Nephron progenitor cell (in vitro differentiated cells): Measurements from ENCODE around the gene RAP1GAP2.
"Not testable (repeated sequence)": the region's sequence is repeated elsewhere in the genome, so short reads cannot be mapped to it uniquely, and the experiment has no call there.

Experiments used
- DNase-seq: peaks from one replicate; pipeline ENCODE4 v3.0.0; 2021
- H3K27ac Mint-ChIP-seq: 2 replicates; pipeline ENCODE4 v1.8.0; 2021; ENCODE audit warnings: mild to moderate bottlenecking, moderate library complexity, mixed read lengths
- H3K27me3 Mint-ChIP-seq: 2 replicates; pipeline ENCODE4 v1.8.0; 2021; ENCODE audit warnings: mild to moderate bottlenecking, low read depth, mixed read lengths; ENCODE audit not compliant: poor library complexity
- H3K36me3 Mint-ChIP-seq: 2 replicates; pipeline ENCODE4 v1.8.0; 2021; ENCODE audit warnings: low read depth, mixed read lengths
- H3K4me1 Mint-ChIP-seq: 2 replicates; pipeline ENCODE4 v1.8.0; 2021; ENCODE audit warnings: mixed read lengths
- H3K4me3 Mint-ChIP-seq: 2 replicates; pipeline ENCODE4 v1.8.0; 2021; ENCODE audit warnings: mild to moderate bottlenecking, moderate library complexity, mixed read lengths
- H3K9me3 Mint-ChIP-seq: 2 replicates; pipeline ENCODE4 v1.8.0; 2021; ENCODE audit warnings: mild to moderate bottlenecking, moderate library complexity, mixed read lengths
- CTCF ChIP-seq: fragments of 200-600 bp; sonication (generic); IDR thresholded peaks from 2 replicates; pipeline ENCODE4 v1.5.0; 2021; ENCODE audit warnings: antibody characterized with exemption

RAP1GAP2 gene

GRCh38 chr17:3043737-3044365 lies 247.6 kb downstream of the RAP1GAP2 start:
- no peak for DNase-seq

GRCh38 chr17:3046753-3047152 lies 250.5 kb downstream of the RAP1GAP2 start:
- no peak for DNase-seq
- Mint-ChIP-seq H3K9me3 (peaks cover 37% of the 10 kb centered on the region), H3K4me3 (no peak overlapping the region), H3K27ac (no peak overlapping the region), H3K4me1 (peaks cover 6% of the 10 kb centered on the region), H3K27me3 (peaks cover 28% of the 10 kb centered on the region), H3K36me3 (no peaks in the 10 kb centered on the region)
- no peak for TF ChIP-seq CTCF

More at GRCh38 chr17:3043737-3044365, 247.6 kb downstream of the RAP1GAP2 start:
- H3K27ac Mint-ChIP-seq, result no peak overlapping the region
- no peaks in the 10 kb centered on the region for H3K36me3 Mint-ChIP-seq
- peaks cover 22% of the 10 kb centered on the region for H3K27me3 Mint-ChIP-seq
- H3K9me3 Mint-ChIP-seq, result peaks cover 37% of the 10 kb centered on the region
- peaks cover 11% of the 10 kb centered on the region for H3K4me1 Mint-ChIP-seq
- H3K4me3 Mint-ChIP-seq, result no peak overlapping the region
- no peak for TF ChIP-seq CTCF

- Mint-ChIP-seq H3K4me1 (peaks cover 6% of the 10 kb centered on the region), H3K27ac (peak overlapping the region; percentile 19), H3K4me3 (peak overlapping the region; percentile 91), H3K9me3 (peaks cover 20% of the 10 kb centered on the region), H3K36me3 (no peaks in the 10 kb centered on the region), H3K27me3 (peaks cover 23% of the 10 kb centered on the region)
- TF ChIP-seq CTCF, result peak; percentile 59
- peak; percentile 94 for DNase-seq
Observed at GRCh38 chr17:3048727-3049471, 252.7 kb downstream of the RAP1GAP2 start.

- H3K4me3 Mint-ChIP-seq, result peak overlapping the region; percentile 91
- DNase-seq, result no peak
Observed at GRCh38 chr17:3049705-3050295, 253.6 kb downstream of the RAP1GAP2 start.

GRCh38 chr17:3054868-3055267 lies 258.6 kb downstream of the RAP1GAP2 start:
- not testable (repeated sequence) for H3K4me3 Mint-ChIP-seq, DNase-seq, H3K36me3 Mint-ChIP-seq, H3K4me1 Mint-ChIP-seq, H3K27ac Mint-ChIP-seq, H3K9me3 Mint-ChIP-seq
- peaks cover 12% of the 10 kb centered on the region for H3K27me3 Mint-ChIP-seq

More at GRCh38 chr17:3049705-3050295, 253.6 kb downstream of the RAP1GAP2 start:
- H3K9me3 Mint-ChIP-seq, result peaks cover 11% of the 10 kb centered on the region
- no peaks in the 10 kb centered on the region for H3K36me3 Mint-ChIP-seq
- H3K27me3 Mint-ChIP-seq, result peaks cover 19% of the 10 kb centered on the region
- peaks cover 6% of the 10 kb centered on the region for H3K4me1 Mint-ChIP-seq
- no peak overlapping the region for H3K27ac Mint-ChIP-seq
- TF ChIP-seq CTCF, result no peak

- not testable (repeated sequence) for H3K27me3 Mint-ChIP-seq, H3K27ac Mint-ChIP-seq, H3K4me3 Mint-ChIP-seq, DNase-seq, H3K9me3 Mint-ChIP-seq, H3K36me3 Mint-ChIP-seq, H3K4me1 Mint-ChIP-seq
Observed at GRCh38 chr17:3062824-3063377, 266.7 kb downstream of the RAP1GAP2 start.

GRCh38 chr17:3063507-3063906 lies 267.3 kb downstream of the RAP1GAP2 start, which contains the start of gene OR1D5:
TSS of gene OR1D5 (minus strand) at chr17:3063607. CDS start at chr17:3063607, 0 bp downstream.
- H3K4me1 Mint-ChIP-seq, H3K27ac Mint-ChIP-seq, H3K9me3 Mint-ChIP-seq, H3K4me3 Mint-ChIP-seq, H3K36me3 Mint-ChIP-seq, H3K27me3 Mint-ChIP-seq, DNase-seq: not testable (repeated sequence)

- not testable (repeated sequence) for H3K4me1 Mint-ChIP-seq, H3K4me3 Mint-ChIP-seq, DNase-seq, H3K27ac Mint-ChIP-seq, H3K27me3 Mint-ChIP-seq, H3K36me3 Mint-ChIP-seq, H3K9me3 Mint-ChIP-seq
Observed at GRCh38 chr17:3065192-3065591, 269.0 kb downstream of the RAP1GAP2 start.

GRCh38 chr17:3073850-3074249 lies 277.6 kb downstream of the RAP1GAP2 start:
- H3K27me3 Mint-ChIP-seq, result peaks cover 14% of the 10 kb centered on the region
- H3K4me3 Mint-ChIP-seq, H3K9me3 Mint-ChIP-seq, H3K27ac Mint-ChIP-seq, H3K4me1 Mint-ChIP-seq, H3K36me3 Mint-ChIP-seq, DNase-seq: not testable (repeated sequence)
